ENCODE measurements around the gene TMEM94. TPM values are rescaled to one million over a fixed set of nuclear protein-coding genes. Genes with fewer than 3 reads are reported as not detected.

The TMEM94 gene
- total and polyA plus RNA-seq, 9 of the 15 experiments (the other 6 are each of a cell fraction or from before 2014, with no cell fraction given): 0.35 to 48.1 (median 14.4) TPM

DNA sequence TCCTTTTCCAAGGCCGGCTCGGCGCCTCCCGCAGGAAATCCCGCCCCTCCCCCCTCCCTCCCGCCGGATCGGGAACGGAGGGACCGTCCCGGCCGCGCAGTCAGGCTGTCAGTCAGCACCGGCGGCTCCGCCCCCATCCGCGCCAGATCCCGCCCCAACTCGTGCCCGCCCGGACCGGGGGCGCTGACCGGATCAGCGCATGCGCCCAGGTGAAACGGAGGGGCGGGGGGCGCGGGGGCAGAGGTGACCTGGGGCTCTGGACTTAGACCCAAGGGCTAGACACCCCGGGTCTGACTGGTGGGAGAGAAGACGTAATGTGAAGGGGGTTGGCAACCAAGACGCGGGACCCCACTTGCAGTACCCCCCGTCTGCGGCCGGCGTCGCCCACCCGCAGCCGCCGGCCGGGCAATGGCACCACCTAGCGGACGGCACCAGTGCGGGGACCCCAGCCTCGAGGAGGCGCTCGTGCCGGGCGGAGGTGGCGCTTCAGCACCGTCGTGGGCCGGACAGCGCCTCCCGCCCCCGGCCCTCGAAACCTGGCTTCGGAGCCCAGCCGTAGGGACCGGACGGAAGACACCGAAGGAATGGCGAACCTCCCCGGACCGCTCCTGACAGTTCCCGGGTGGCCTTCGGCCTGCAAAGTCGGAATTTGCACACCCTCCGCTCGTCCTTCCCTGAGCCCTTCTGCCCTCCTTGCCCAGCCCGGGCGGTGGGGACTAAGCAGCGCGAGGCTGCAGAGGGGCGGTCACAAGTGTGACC lies 59.2 kb downstream of the TMEM94 start, which contains the start of gene CASKIN2 (continued):
- TF ChIP-seq, protein P1, sequence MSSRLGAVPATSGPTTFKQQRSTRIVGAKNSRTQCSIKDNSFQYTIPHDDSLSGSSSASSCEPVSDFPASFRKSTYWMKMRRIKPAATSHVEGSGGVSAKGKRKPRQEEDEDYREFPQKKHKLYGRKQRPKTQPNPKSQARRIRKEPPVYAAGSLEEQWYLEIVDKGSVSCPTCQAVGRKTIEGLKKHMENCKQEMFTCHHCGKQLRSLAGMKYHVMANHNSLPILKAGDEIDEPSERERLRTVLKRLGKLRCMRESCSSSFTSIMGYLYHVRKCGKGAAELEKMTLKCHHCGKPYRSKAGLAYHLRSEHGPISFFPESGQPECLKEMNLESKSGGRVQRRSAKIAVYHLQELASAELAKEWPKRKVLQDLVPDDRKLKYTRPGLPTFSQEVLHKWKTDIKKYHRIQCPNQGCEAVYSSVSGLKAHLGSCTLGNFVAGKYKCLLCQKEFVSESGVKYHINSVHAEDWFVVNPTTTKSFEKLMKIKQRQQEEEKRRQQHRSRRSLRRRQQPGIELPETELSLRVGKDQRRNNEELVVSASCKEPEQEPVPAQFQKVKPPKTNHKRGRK (tag; IDR thresholded peaks at IDR 0.05): no peak
- TF ChIP-seq CBX1 (IDR thresholded peaks at IDR 0.05; ENCODE audit: low read depth) (no peak), ATF1 (CRISPR knock-in tag; IDR thresholded peaks at IDR 0.05) (peak; percentile 41; the same call in 1 of the 2 replicates), ATF1 (tag; IDR thresholded peaks at IDR 0.05) (peak; percentile 73), SIN3B (IDR thresholded peaks at IDR 0.05; ENCODE audit: low read depth) (peak; percentile 36; the same call in 1 of the 2 replicates), HOXB6 (CRISPR knock-in tag; IDR thresholded peaks at IDR 0.05; ENCODE audit: borderline replicate concordance) (no peak), GABPB2 (CRISPR knock-in tag; conservative IDR thresholded peaks at IDR 0.05) (no peak), SMAD1 (IDR thresholded peaks at IDR 0.05; ENCODE audit: low read depth, low read length, partially characterized antibody) (no peak), KDM4B (IDR thresholded peaks at IDR 0.05; ENCODE audit: borderline replicate concordance in 2 of 2, low read depth in 1 of 2) (no peak; a peak in 1 of 4 replicates), STAG1 (CRISPR knock-in tag; IDR thresholded peaks at IDR 0.05; ENCODE audit: borderline replicate concordance) (peak; percentile 93), MCM5 (IDR thresholded peaks at IDR 0.05; ENCODE audit: low read depth) (no peak), NR2C2 (CRISPR knock-in tag; IDR thresholded peaks at IDR 0.05) (peak; percentile 79; the same call in 1 of the 2 replicates), NR2C2 (tag; IDR thresholded peaks at IDR 0.05) (peak; percentile 81), SOX6 (IDR thresholded peaks at IDR 0.05) (no peak), NUFIP1 (IDR thresholded peaks at IDR 0.05; ENCODE audit: partially characterized antibody) (no peak), KDM1A (IDR thresholded peaks at IDR 0.05) (no peak), RCOR1 (IDR thresholded peaks at IDR 0.05; ENCODE audit: borderline replicate concordance in 1 of 2, low read depth in 2 of 2, low read length in 2 of 2) (peak in 1 of 2 experiments; percentile 81; a peak in 2 of 4 replicates), SPI1 (IDR thresholded peaks at IDR 0.05; ENCODE audit: borderline replicate concordance, low read depth, low read length) (no peak), HEY1 (CRISPR knock-in tag; IDR thresholded peaks at IDR 0.05; ENCODE audit: borderline replicate concordance) (no peak), CCAR2 (IDR thresholded peaks at IDR 0.05; ENCODE audit: low read depth, low read length) (no peak), SUPT5H (IDR thresholded peaks at IDR 0.05) (no peak)
- TF ChIP-seq, protein P2, sequence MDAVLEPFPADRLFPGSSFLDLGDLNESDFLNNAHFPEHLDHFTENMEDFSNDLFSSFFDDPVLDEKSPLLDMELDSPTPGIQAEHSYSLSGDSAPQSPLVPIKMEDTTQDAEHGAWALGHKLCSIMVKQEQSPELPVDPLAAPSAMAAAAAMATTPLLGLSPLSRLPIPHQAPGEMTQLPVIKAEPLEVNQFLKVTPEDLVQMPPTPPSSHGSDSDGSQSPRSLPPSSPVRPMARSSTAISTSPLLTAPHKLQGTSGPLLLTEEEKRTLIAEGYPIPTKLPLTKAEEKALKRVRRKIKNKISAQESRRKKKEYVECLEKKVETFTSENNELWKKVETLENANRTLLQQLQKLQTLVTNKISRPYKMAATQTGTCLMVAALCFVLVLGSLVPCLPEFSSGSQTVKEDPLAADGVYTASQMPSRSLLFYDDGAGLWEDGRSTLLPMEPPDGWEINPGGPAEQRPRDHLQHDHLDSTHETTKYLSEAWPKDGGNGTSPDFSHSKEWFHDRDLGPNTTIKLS (IDR thresholded peaks at IDR 0.05; ENCODE audit: borderline replicate concordance, low read depth): 0 out of 2 replicates have a peak, but pooled peaks have one; percentile 50
- TF ChIP-seq, protein P3, sequence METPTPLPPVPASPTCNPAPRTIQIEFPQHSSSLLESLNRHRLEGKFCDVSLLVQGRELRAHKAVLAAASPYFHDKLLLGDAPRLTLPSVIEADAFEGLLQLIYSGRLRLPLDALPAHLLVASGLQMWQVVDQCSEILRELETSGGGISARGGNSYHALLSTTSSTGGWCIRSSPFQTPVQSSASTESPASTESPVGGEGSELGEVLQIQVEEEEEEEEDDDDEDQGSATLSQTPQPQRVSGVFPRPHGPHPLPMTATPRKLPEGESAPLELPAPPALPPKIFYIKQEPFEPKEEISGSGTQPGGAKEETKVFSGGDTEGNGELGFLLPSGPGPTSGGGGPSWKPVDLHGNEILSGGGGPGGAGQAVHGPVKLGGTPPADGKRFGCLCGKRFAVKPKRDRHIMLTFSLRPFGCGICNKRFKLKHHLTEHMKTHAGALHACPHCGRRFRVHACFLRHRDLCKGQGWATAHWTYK (CRISPR knock-in tag; IDR thresholded peaks at IDR 0.05): peak; percentile 78
- TF ChIP-seq, protein P4, sequence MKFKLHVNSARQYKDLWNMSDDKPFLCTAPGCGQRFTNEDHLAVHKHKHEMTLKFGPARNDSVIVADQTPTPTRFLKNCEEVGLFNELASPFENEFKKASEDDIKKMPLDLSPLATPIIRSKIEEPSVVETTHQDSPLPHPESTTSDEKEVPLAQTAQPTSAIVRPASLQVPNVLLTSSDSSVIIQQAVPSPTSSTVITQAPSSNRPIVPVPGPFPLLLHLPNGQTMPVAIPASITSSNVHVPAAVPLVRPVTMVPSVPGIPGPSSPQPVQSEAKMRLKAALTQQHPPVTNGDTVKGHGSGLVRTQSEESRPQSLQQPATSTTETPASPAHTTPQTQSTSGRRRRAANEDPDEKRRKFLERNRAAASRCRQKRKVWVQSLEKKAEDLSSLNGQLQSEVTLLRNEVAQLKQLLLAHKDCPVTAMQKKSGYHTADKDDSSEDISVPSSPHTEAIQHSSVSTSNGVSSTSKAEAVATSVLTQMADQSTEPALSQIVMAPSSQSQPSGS (CRISPR knock-in tag; IDR thresholded peaks at IDR 0.05): peak; percentile 78; the same call in 1 of the 2 replicates
